NCI-H748 treated with DMSO at 0.1 percent for 48 hours (cell line): Measurements from ENCODE around the gene CD163L1.
"Not testable (repeated sequence)": the region's sequence is repeated elsewhere in the genome, so short reads cannot be mapped to it uniquely, and the experiment has no call there.

Experiments used
- DNase-seq: peaks from one replicate; lab custom pipeline; 2025; lab: John Stamatoyannopoulos, UW

Gene CD163L1

GRCh38 chr12:7444076-7444475, at the start of gene CD163L1:
Gene CD163L1, minus strand, starts transcription at chr12:7444153. Its CDS starts 26 bp downstream, at chr12:7444127.
- no peak for DNase-seq

GRCh38 chr12:7493006-7493405, 49.1 kb upstream of the CD163L1 start:
- no peak for DNase-seq

GRCh38 chr12:7486512-7486911, 42.6 kb upstream of the CD163L1 start:
- DNase-seq: no peak

- no peak for DNase-seq
Observed at GRCh38 chr12:7485095-7485494, 41.1 kb upstream of the CD163L1 start.

GRCh38 chr12:7483343-7483742, 39.4 kb upstream of the CD163L1 start:
- DNase-seq: no peak

GRCh38 chr12:7479771-7480170, 35.8 kb upstream of the CD163L1 start:
- no peak for DNase-seq

- DNase-seq: no peak
Observed at GRCh38 chr12:7472060-7472459, 28.1 kb upstream of the CD163L1 start.

GRCh38 chr12:7460375-7461259, 16.7 kb upstream of the CD163L1 start:
- DNase-seq: peak; percentile 2

- no peak for DNase-seq
Observed at GRCh38 chr12:7459973-7460372, 16.0 kb upstream of the CD163L1 start.

GRCh38 chr12:7451756-7452155, 7.8 kb upstream of the CD163L1 start:
- DNase-seq: no peak

- no peak for DNase-seq
Observed at GRCh38 chr12:7450667-7451066, 6.7 kb upstream of the CD163L1 start.

- DNase-seq: no peak
Observed at GRCh38 chr12:7448099-7448498, 4.1 kb upstream of the CD163L1 start.

- no peak for DNase-seq
Observed at GRCh38 chr12:7444537-7444936, 584 bp upstream of the CD163L1 start.

GRCh38 chr12:7441216-7441615, 2.7 kb downstream of the CD163L1 start:
- DNase-seq: no peak

GRCh38 chr12:7439579-7440505, 4.1 kb downstream of the CD163L1 start:
- DNase-seq: no peak

GRCh38 chr12:7438291-7438995, 5.5 kb downstream of the CD163L1 start:
- DNase-seq: not testable (repeated sequence)

GRCh38 chr12:7437494-7437893, 6.5 kb downstream of the CD163L1 start:
- DNase-seq: not testable (repeated sequence)

GRCh38 chr12:7434670-7435069, 9.3 kb downstream of the CD163L1 start:
- no peak for DNase-seq

GRCh38 chr12:7433276-7433822, 10.6 kb downstream of the CD163L1 start:
- DNase-seq: no peak

- DNase-seq: no peak
Observed at GRCh38 chr12:7431993-7432685, 11.8 kb downstream of the CD163L1 start.

- no peak for DNase-seq
Observed at GRCh38 chr12:7411343-7411742, 32.6 kb downstream of the CD163L1 start.
